HFFc6 (cell line): ENCODE results near the gene MAN2A1. TPM values are rescaled to one million over a fixed set of nuclear protein-coding genes. Genes with fewer than 3 reads are reported as not detected.

Experiments
- DNase-seq: peaks from one replicate; pipeline ENCODE4 v3.0.0-alpha.2; 2018
- H3K27ac Mint-ChIP-seq: 2 replicates; pipeline ENCODE4 v1.8.0; 2020; ENCODE audit warnings: mild to moderate bottlenecking, mixed read lengths
- H3K27me3 Mint-ChIP-seq: 2 replicates; pipeline ENCODE4 v1.8.0; 2021; ENCODE audit warnings: mild to moderate bottlenecking, moderate library complexity, mixed read lengths; ENCODE audit not compliant: insufficient read depth
- H3K36me3 Mint-ChIP-seq: 2 replicates; pipeline ENCODE4 v1.8.0; 2021; ENCODE audit warnings: low read depth, mixed read lengths
- H3K4me1 Mint-ChIP-seq: 2 replicates; pipeline ENCODE4 v1.8.0; 2020; ENCODE audit warnings: low read depth, mixed read lengths
- H3K4me3 Mint-ChIP-seq: 2 replicates; pipeline ENCODE4 v1.8.0; 2020; ENCODE audit warnings: mild to moderate bottlenecking, moderate library complexity, mixed read lengths
- H3K9me3 Mint-ChIP-seq: 2 replicates; pipeline ENCODE4 v1.8.0; 2020; ENCODE audit warnings: mild to moderate bottlenecking, mixed read lengths
- total RNA-seq, 6 experiments: library from RNA; stranded (reverse); fragmentation: NEBNext Ultra II Directional; extraction: Animal tissue kit (Norgen Biotek cat#: 25700); gene quantifications; 2 replicates in 1 of 6; 3 replicates in 5 of 6; pipeline ENCODE4 v1.2.3, GENCODE V29; 2021
- TF ChIP-seq, protein P1 (sequence below): fragments of 200-600 bp; sonication (generic); IDR thresholded peaks from 2 replicates; pipeline ENCODE4 v1.5.0; 2021; ENCODE audit warnings: antibody characterized with exemption, mild to moderate bottlenecking

The MAN2A1 gene
- total RNA-seq, 6 experiments from 2014 or later = 29.1 to 47.7 (median 39.0) TPM

DNA sequence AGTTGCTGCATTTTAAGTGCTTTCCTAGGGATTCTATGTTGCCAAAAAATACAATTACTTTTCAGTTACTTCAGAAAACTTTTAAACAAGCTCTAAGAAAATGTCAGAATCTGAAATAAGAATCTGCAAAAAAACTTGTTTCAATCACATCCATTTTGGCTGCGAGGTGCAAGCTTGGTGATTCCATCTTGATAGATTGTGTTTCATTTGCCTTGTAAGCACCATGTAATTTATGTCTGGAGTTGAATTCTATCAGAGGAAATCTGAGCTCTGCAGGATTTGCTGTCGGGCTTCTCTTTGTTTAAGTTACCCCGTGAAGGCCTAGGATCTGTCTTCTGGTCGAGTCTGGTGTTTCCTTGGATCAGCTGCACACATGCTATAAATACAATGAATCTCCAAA, 40.4 kb upstream of the MAN2A1 start:
- no peak for DNase-seq
- no peak overlapping the region for H3K4me3 Mint-ChIP-seq

DNA sequence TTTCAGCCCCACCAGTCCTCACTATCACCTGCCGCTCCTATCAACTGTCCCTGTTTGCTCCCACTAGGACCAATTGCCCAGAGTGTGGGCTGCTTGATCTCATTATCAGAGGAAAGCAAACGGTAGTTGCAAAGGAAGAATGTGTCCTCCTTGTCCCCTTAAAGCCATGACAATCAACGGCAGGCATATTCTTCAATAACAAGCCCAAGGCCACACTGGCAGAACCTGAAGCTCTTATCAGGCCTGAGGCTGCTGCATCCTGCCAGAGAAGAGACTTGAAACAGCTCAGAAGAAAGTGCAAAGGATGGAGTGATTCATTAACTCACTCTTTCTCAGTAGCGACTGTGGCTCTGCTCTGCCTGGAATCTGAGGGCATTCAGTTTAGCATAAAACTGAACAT, 39.2 kb upstream of the MAN2A1 start:
- TF ChIP-seq, protein P1, sequence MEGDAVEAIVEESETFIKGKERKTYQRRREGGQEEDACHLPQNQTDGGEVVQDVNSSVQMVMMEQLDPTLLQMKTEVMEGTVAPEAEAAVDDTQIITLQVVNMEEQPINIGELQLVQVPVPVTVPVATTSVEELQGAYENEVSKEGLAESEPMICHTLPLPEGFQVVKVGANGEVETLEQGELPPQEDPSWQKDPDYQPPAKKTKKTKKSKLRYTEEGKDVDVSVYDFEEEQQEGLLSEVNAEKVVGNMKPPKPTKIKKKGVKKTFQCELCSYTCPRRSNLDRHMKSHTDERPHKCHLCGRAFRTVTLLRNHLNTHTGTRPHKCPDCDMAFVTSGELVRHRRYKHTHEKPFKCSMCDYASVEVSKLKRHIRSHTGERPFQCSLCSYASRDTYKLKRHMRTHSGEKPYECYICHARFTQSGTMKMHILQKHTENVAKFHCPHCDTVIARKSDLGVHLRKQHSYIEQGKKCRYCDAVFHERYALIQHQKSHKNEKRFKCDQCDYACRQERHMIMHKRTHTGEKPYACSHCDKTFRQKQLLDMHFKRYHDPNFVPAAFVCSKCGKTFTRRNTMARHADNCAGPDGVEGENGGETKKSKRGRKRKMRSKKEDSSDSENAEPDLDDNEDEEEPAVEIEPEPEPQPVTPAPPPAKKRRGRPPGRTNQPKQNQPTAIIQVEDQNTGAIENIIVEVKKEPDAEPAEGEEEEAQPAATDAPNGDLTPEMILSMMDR = no peak
- no peak for DNase-seq
- Mint-ChIP-seq H3K9me3 (no peaks in the 10 kb centered on the region), H3K27ac (no peak overlapping the region), H3K27me3 (no peaks in the 10 kb centered on the region; the same call in 1 of the 2 replicates), H3K36me3 (no peaks in the 10 kb centered on the region), H3K4me3 (no peak overlapping the region), H3K4me1 (no peaks in the 10 kb centered on the region)

More for the DNA sequence above, 40.4 kb upstream of the MAN2A1 start:
- no peak overlapping the region for H3K27ac Mint-ChIP-seq
- H3K27me3 Mint-ChIP-seq = no peaks in the 10 kb centered on the region; the same call in 1 of the 2 replicates
- no peaks in the 10 kb centered on the region for H3K9me3 Mint-ChIP-seq
- H3K4me1 Mint-ChIP-seq = no peaks in the 10 kb centered on the region
- TF ChIP-seq, protein P1 = no peak
- H3K36me3 Mint-ChIP-seq = no peaks in the 10 kb centered on the region

DNA sequence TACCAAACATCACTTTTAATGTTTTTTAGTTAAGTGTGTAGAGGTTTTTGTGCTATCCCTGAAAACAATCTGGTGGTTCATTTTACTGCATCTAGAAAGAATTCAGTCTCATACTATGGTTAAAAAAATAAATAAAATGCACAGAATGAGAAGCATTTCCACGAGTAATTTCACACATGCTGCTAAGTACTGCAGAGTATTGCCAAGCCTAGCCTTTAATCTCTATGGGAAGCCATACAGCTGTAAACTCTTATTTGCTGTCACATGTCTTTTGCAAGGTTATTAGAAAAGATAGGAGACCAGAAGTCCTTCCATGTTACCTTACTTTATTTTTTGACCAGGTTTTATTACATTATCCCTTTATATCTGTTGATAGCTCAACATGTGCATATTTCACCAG, 37.6 kb upstream of the MAN2A1 start:
- H3K4me3 Mint-ChIP-seq = no peak overlapping the region
- H3K4me1 Mint-ChIP-seq = peaks cover 5% of the 10 kb centered on the region
- H3K9me3 Mint-ChIP-seq = no peaks in the 10 kb centered on the region
- DNase-seq = no peak
- TF ChIP-seq, protein P1 = no peak
- no peaks in the 10 kb centered on the region; the same call in 1 of the 2 replicates for H3K27me3 Mint-ChIP-seq
- no peaks in the 10 kb centered on the region for H3K36me3 Mint-ChIP-seq
- H3K27ac Mint-ChIP-seq = no peak overlapping the region

DNA sequence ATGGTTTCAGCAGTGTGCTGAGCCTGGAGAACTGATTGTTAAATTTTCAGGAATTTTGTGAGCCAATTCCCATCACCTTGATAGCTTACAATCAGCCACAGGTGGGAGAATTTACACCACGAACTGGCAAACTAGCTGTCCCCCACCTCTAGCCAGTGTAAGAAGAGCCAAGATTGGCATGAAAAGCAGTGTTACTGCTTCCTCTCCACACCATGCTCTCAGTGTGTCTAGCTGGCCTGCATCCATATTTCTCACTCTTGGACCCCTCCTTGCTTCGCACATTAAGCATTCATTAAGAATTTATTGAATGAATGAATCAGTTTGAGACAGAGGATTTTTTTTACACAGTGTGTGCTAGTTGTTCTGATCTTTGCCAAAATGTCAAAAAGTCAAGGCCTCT, 36.7 kb upstream of the MAN2A1 start:
- Mint-ChIP-seq H3K4me1 (peaks cover 10% of the 10 kb centered on the region), H3K9me3 (no peaks in the 10 kb centered on the region), H3K27ac (no peak overlapping the region), H3K36me3 (no peaks in the 10 kb centered on the region), H3K4me3 (no peak overlapping the region), H3K27me3 (no peaks in the 10 kb centered on the region; the same call in 1 of the 2 replicates)
- DNase-seq = no peak
- TF ChIP-seq, protein P1 = no peak

DNA sequence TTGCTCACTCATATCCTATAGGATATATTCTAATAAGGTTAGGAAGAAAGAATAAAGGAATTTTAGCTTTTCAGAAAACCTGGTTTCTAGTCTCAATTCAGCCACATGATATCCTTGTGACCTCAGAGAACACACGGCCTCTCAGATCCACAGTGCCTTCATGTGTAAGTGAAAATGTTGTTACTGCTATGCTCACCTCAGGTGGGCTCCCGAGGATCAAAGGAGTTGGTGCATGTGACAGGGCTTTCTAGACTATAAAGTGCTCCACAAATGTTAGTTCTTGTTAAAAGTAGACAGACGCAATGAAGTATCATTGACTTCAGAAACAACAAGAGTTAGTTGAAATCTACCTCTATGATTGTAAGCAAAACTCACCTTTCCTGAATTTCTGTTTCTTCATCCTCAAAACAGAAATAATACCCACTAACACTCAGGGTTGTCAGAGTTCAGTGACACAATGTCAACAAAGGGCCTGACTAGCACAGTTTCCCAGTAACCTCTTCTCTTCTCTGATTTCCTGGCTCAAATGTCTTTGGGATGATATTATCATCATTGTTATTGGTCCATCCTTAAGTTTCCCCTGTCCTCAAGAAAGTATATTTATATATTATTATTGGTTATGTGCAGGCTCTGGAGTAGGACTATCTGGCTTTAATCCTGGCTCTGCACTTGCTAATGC, 36.0 kb upstream of the MAN2A1 start:
- H3K4me3 Mint-ChIP-seq = no peak overlapping the region
- no peak for DNase-seq
- no peaks in the 10 kb centered on the region for H3K9me3 Mint-ChIP-seq
- no peaks in the 10 kb centered on the region for H3K36me3 Mint-ChIP-seq
- H3K4me1 Mint-ChIP-seq = peaks cover 10% of the 10 kb centered on the region
- TF ChIP-seq, protein P1 = no peak
- no peak overlapping the region for H3K27ac Mint-ChIP-seq
- H3K27me3 Mint-ChIP-seq = no peaks in the 10 kb centered on the region; the same call in 1 of the 2 replicates
